HS-27A (cell line): Measurements from ENCODE around the gene FKBP8.
"Not testable (repeated sequence)": the region's sequence is repeated elsewhere in the genome, so short reads cannot be mapped to it uniquely, and the experiment has no call there.

ENCODE experiments used
- DNase-seq: peaks from one replicate; pipeline ENCODE4 v3.0.0-alpha.2; 2012; ENCODE audit warnings: low read depth, missing footprints

Gene FKBP8

DNA sequence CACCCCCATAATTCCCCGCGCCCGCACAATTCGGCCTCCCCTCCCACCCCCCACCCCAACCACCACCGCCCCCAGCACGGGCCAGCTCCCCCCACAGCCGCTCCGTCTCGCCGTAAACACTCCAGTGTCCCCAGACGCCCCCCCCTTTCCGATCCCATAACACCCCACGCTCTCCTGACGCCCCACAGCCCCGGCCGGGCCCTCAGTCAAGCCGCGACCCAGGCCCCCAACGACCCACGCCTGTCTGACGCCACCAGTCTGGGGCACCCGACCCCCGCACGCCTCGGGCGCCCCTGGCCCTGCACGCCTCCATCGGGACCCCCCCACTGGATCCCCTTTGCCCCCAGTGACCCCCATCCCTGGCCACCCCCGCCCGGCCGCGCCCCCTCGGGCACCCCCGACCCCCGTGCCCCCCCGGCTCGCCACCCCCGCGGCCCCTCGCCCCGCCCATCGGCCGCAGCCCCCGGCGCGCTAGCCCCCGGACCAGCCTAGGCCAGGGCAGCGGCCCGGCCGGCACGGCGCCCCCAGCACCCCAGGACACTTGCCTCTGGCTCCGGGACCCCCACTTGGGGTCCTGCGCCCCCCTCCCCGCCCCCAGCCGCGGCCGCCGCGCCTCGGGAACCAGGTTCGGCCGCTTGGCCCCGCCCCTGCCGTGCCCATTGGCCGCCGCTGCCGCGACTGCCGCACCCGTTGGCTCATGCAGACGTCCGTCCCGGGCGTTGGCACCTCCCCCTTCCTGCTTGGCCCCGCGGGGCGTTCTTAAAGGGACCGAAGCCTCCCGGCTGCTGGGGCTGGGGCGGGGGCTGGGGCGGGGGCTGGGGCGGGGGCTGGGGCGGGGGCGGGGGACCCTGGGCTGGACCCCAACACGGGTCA lies at the start of gene FKBP8:
FKBP8 (minus strand) TSS at position 633 of the 873 bp plus-strand sequence. CDS start 1,603 bp downstream, outside the sequence.
- peak; percentile 40 for DNase-seq

- DNase-seq = not testable (repeated sequence)
Measured at GRCh38 chr19:18592732-18593131, 49.4 kb upstream of the FKBP8 start.

DNA sequence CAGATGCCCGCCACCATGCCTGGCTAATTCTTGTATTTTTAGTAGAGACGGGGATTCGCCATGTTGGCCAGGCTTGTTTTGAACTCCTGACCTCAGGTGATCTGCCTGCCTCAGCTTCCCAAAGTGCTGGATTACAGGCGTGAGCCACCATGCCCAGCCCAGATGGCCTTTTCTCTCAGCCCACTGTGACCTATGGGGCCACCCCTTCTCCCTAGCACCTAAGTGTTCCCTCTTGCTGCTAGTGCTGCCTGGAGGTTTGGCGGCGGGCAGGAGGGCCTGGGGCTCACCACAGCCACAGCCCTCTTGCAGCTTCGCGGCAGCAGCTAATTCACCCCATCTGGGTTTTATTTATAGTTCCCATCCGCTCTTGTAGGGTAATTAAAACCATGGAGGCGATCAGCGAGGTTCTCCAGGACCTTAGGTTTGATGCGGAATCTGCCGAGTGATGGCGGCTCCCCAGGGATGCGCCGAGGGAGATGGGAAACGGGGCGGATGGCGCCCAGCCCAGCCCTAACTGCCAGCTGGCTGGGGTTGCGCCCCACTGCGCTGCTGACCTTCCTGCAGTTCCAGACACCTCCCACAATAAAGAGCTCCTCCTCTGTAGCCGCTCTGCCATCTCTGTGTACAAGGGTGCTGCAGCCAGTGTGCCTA lies 48.5 kb upstream of the FKBP8 start:
- no peak for DNase-seq

DNA sequence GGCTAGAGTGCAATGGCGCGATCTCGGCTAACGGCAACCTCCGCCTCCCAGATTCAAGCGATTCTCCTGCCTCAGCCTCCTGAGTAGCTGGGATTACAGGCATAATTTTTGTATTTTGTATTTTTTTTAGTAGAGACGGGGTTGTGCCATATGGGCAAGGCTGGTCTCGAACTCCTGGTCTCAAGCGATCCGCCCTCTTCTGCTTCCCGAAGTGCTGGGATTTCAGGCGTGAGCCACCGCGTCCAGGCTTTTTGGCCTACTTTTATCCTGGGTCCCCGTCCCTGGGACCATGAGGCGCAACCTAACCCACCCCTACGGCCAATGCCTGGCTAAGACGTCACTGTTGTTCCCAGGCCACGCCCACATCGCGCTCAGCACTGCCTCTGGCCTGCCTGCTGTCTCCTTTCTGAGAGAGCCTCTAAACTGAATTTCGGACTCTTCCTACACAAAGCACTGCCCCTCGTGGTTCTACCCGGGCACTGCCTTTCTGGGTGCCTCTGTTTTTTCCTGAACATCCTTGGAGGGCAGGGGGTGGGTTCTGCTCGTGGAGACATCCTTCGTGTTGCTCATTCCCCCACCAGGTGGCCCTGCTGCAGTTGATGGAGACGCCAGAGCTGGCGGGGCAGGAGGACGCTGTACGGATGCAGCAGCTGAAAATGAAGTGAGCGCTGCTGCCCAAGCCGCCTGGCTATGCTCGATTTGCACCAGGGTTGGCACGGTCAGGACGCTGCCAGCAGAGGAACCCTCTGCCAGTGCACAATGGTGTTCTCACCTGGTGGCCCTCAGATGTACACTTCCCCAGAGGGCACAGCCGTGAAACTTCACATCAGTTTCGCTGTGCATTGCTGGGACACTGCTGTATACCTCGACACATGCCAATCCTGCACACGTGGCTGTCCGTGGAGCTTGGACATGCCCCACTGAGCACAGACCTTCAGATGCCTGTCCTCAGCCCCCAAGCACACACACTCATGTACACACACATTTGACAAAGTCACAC lies 47.2 kb upstream of the FKBP8 start:
- DNase-seq = no peak

DNA sequence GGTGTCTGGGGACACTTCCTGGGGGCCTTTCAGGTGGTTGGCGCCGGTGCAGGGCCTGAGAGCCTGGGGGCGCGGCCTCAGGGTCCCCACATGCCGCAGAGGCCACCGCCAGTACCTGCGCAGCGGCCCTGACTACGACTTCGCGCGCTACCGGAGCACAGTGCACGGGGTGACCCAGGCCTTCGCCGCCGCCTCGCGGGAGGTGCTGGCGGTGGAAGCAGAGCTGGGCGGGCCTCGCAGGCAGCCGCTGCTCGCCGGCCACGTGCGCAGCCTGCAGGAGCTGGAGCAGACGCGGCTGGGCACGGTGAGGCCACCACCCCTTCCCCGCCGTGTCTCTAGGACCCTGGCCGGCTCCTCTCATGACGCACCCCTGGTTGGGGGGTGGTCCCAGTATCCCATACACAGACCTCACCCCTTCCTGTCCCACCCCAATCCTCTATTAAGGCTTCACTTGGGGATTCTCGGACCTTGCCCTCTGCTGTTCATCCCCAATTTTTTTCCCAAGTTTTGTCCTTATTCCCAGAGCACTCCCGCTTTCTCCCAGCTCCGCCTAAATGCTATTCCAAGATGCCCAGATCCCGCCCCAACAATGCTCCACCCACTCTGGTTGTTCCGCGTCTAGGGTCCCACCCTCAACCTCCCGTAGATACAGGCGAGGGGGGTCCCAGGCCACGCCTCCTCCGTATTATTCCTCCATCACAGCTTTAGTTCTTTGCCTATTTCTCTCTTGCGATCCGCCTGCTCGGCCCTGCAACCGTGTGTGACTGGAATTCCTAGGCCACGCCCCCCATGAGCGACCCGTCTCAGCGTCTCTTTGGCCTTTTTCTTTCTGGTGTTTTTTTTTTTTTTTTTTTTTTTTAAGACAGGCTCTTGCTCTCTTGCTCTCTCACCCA lies 46.3 kb upstream of the FKBP8 start:
- DNase-seq = peak; percentile 26

GRCh38 chr19:18588611-18589379 lies 45.4 kb upstream of the FKBP8 start, which contains the start of gene REX1BD:
TSS of gene REX1BD (plus strand) at chr19:18588798. CDS start at chr19:18588802, 4 bp downstream.
- DNase-seq = peak; percentile 30

DNA sequence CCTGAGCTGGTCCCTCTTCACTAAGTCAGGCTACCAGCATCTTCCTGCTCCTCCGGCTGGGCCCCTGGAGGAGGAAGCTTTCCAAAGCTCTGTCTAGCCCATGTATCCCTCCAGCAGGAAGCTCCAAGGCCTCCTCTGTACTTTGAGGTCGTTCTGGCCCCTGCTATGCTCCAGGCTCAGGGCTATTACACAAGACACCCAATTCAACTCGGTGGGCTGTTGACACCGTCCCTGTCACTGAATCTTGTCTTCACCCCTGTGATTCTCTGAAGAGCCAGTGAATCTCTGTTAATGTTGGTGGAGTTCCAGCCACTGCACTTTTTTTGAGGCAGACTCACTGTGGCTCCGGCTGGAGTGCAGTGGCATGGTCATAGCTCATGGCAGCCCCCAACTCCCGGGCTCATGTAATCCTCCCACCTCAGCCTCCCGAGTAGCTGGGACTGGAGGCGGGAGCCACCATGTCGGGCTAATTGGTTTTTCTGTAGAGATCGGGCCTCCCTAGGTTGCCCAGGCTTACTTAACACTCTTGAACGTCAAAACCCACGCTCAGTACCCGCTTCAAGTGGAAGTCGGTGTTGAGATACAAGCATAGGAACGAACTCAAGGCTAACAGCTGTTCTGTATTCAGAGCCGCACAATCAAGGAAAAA lies 44.7 kb upstream of the FKBP8 start:
- no peak for DNase-seq

DNA sequence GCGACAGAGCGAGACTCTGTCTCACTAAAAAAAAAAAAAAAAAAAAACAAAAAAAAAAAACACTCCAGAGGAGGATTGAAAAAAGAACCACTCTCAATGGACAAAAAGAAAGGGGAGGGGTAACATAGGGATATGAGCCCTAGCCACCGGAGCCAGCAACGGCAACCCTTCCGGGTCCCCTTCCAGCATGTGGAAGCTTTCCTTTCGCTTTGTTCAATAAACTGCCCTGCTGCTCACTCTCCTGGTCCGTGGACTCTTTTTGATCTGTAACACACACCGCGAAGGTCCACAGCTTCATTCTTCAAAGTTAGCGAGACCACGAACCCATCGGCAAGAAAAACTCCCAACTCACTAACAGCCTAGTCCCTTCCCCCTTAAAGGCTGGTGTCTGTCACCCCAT lies 44.2 kb upstream of the FKBP8 start:
- DNase-seq = no peak

- DNase-seq = no peak
Measured at GRCh38 chr19:18586306-18586705, 42.9 kb upstream of the FKBP8 start.

- no peak for DNase-seq
Measured at GRCh38 chr19:18580311-18580710, 36.9 kb upstream of the FKBP8 start.

GRCh38 chr19:18577365-18577914 lies 34.1 kb upstream of the FKBP8 start:
- no peak for DNase-seq

- no peak for DNase-seq
Measured at GRCh38 chr19:18576383-18576782, 33.0 kb upstream of the FKBP8 start.

DNA sequence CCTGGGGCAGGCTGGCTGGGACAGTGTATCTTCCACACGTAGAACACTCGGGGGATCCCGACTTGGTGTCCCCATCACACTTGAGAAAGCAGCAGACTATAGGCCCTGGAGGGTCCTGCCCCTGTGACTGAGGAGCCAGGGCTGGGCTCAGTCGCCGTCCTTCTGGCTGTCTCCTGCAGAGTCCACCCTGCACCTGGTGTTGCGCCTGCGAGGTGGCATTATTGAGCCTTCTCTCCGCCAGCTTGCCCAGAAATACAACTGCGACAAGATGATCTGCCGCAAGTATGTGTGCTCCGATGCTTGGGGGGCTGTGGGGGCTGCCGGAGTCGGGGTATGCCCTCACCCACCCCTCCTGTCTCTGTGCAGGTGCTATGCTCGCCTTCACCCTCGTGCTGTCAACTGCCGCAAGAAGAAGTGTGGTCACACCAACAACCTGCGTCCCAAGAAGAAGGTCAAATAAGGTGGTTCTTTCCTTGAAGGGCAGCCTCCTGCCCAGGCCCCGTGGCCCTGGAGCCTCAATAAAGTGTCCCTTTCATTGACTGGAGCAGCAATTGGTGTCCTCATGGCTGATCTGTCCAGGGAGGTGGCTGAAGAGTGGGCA lies 31.4 kb upstream of the FKBP8 start:
- DNase-seq = no peak

DNA sequence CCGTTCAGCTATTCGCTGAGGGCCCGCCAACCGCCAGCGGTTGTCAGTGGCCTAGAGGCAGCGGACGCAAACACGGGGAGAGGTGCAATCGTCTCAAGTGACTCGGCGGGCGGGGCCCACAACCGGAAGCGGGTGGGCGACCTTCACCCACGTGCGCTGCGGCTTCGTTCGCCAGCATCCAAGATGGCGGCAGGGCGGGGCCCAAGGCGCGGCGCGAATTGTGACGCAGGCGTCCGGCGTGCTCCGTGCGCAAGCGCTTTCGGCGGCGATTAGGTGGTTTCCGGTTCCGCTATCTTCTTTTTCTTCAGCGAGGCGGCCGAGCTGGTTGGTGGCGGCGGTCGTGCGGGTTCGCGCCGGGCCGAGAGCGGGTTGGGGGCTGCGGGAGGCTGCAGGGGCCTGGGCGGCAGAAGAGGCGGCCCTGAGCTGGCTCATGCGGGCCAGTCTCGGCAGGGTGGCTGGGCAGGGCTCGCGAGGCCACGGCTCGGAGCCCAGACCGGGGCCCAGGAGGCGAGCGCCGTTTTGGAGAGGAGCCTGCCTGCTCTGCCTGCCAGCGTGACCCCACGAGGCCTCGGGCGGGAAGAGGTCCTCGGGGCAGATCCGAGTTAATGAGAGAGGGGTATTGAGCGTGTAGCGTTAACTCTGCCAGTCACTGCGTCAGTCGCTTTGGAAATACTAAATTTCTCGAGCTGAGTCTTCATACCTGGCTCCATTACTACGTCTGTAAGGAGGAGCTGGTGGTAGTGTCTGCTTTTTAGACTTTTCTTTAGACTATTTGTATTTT lies 28.4 kb upstream of the FKBP8 start, which contains the start of gene UBA52:
UBA52 (plus strand) TSS at position 294 of the 781 bp plus-strand sequence. CDS start 1,444 bp downstream, outside the sequence.
- DNase-seq = peak; percentile 79

DNA sequence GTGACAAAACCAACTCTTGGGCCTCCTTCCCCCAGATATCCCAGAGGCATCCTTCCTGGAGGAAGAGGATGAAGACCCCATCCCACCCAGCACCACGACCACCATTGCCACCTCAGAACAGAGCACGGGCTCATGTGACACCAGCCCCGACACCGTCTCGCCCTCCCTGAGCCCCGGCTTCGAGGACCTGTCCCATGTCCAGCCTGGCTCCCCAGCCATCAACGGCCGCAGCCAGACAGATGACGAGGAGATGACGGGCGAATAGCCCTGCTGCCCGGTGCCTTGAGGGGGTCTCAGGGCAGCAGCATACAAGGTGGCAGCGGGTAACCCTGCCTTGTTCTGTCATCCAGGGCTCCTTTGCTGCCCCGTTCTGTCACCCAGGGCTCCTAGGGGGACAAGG lies 25.0 kb upstream of the FKBP8 start:
- DNase-seq = no peak

DNA sequence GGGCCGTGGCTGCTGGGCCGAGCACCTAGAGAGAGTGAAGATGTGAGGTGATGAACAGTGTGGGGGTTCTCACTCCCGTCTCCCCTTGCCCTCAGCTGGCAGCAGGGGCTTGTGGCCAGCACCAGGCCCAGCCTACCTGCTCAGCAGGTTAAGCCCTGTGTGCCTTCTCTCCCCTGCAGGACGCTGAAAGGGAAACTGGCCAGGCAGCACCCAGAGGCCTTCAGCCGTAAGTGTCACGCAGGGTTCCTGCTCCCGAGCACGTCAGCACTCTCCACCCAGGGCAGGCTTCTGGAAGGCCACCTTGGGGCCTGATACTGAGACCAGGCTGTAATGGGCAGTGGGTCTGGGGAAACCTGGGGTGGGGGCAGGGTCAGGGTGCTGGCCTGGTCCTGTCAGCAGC lies 23.6 kb upstream of the FKBP8 start:
- no peak for DNase-seq

- DNase-seq = no peak
Measured at GRCh38 chr19:18562086-18562485, 18.7 kb upstream of the FKBP8 start.

DNA sequence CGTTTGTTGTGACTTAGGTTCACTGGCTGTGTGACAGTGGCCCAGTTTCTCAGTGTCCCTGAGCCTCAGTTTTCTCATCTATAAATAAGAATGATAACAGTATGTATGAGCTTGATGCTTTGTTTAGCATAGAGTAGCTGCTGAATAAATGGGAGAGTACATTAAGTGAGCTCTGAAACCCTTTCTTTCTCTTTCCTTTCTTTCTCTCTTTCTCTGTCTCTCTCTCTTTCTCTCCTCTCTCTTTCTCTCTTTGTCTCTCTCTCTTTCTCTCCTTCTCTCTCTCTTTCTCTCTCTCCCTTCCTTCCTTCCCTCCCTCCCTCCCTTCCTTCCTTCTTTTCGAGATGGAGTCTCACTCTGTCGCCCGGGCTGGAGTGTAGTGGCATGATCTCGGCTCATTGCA lies 16.3 kb upstream of the FKBP8 start:
- no peak for DNase-seq
